ENCODE results near the gene KLHL10. TPM values are rescaled to one million over a fixed set of nuclear protein-coding genes. Genes with fewer than 3 reads are reported as not detected.

KLHL10 gene
- total RNA-seq, 1 donor: under 0.01 TPM

GRCh38 chr17:41813699-41814124, 23.9 kb upstream of the KLHL10 start:
- TF ChIP-seq CTCF (IDR thresholded peaks at IDR 0.05; ENCODE audit: insufficient read depth, low read depth, low read length): no peak
- peak; percentile 23 for DNase-seq (ENCODE audit: low read depth)
- H3K4me3 ChIP-seq (ENCODE audit: low read depth, low read length): peak overlapping the region; percentile 95

- peak overlapping the region; percentile 95 for H3K4me3 ChIP-seq (ENCODE audit: low read depth, low read length)
- DNase-seq (ENCODE audit: low read depth): peak; percentile 82
- TF ChIP-seq CTCF (IDR thresholded peaks at IDR 0.05; ENCODE audit: insufficient read depth, low read depth, low read length): no peak
These were observed 23.4 kb upstream of the KLHL10 start for GRCh38 chr17:41814195-41814594.

DNA sequence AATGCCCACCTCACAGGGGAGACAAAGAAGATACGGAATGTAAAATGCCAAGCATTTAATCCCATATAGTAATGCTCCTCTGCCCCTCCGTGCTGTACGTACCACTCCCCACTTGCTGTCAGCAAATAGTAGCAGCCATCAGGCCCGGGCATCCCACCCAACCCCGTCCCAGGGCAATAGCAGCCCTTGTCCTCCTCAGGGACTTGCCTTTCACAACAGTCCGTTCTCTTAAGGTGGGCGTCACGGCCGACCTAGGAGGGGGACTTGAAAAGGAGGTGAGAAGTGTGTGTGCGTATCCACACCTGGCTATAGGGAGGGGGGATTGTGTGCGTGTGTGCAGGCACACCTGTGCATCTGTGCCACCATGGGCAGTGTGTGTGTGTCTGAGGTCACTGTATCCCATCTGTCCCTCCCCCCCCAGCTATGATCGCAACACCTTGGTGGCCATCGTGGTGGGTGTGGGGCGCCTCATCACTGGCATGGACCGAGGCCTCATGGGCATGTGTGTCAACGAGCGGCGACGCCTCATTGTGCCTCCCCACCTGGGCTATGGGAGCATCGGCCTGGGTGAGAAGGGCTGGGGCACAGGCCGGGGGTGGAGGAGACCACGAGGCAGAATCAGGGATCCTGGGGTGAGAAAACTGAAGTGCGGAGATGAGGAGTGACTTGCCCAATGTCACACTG, 20.8 kb upstream of the KLHL10 start:
- H3K4me3 ChIP-seq (ENCODE audit: low read depth, low read length): no peak overlapping the region
- no peak for DNase-seq (ENCODE audit: low read depth)
- no peak for TF ChIP-seq CTCF (IDR thresholded peaks at IDR 0.05; ENCODE audit: insufficient read depth, low read depth, low read length)

DNA sequence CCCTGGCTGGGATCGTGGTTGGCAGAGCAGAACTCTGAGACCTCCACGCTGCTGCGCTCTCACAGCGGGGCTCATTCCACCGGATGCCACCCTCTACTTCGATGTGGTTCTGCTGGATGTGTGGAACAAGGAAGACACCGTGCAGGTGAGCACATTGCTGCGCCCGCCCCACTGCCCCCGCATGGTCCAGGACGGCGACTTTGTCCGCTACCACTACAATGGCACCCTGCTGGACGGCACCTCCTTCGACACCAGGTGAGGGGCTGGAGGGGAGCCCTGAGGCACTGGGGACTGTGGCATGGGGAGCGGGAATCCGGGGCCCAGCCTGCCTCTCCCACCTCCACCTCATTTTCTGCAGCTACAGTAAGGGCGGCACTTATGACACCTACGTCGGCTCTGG, 19.6 kb upstream of the KLHL10 start:
- no peak overlapping the region for H3K4me3 ChIP-seq (ENCODE audit: low read depth, low read length)
- DNase-seq (ENCODE audit: low read depth): no peak
- TF ChIP-seq CTCF (IDR thresholded peaks at IDR 0.05; ENCODE audit: insufficient read depth, low read depth, low read length): no peak

DNA sequence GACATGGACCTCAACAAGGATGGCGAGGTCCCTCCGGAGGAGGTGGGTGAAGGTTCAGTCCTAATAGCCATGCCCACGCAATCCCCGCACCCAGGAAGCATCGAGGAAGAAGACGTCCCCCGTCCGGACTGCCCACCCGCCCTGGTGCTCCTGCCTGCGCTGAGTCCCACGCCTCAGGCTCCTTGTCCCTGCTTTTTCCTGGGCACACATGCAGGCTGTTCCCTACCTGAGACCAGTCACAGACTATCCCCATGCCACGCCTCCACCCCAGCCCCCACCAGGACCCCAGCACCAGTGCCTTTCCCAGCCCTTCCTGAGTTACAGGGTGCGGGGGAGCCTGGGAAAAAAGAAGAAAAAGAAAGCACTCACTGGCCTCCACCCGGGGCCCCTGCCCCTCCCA, 15.8 kb upstream of the KLHL10 start:
- DNase-seq (ENCODE audit: low read depth): no peak
- no peak for TF ChIP-seq CTCF (IDR thresholded peaks at IDR 0.05; ENCODE audit: insufficient read depth, low read depth, low read length)
- H3K4me3 ChIP-seq (ENCODE audit: low read depth, low read length): no peak overlapping the region

- no peak for TF ChIP-seq CTCF (IDR thresholded peaks at IDR 0.05; ENCODE audit: insufficient read depth, low read depth, low read length)
- H3K4me3 ChIP-seq (ENCODE audit: low read depth, low read length): no peak overlapping the region
- no peak for DNase-seq (ENCODE audit: low read depth)
These were observed 15.1 kb upstream of the KLHL10 start for GRCh38 chr17:41822216-41823140.

Measured in fibroblast of villous mesenchyme (primary cell).